ENCODE data around the gene TSPEAR. TPM values are rescaled to one million over a fixed set of nuclear protein-coding genes. Genes with fewer than 3 reads are reported as not detected.
A peak's percentile ranks its signal among the peaks of the same experiment; 100 is the strongest.

Gene TSPEAR
- total RNA-seq, 3 donors from 2014 or later, result not detected

DNA sequence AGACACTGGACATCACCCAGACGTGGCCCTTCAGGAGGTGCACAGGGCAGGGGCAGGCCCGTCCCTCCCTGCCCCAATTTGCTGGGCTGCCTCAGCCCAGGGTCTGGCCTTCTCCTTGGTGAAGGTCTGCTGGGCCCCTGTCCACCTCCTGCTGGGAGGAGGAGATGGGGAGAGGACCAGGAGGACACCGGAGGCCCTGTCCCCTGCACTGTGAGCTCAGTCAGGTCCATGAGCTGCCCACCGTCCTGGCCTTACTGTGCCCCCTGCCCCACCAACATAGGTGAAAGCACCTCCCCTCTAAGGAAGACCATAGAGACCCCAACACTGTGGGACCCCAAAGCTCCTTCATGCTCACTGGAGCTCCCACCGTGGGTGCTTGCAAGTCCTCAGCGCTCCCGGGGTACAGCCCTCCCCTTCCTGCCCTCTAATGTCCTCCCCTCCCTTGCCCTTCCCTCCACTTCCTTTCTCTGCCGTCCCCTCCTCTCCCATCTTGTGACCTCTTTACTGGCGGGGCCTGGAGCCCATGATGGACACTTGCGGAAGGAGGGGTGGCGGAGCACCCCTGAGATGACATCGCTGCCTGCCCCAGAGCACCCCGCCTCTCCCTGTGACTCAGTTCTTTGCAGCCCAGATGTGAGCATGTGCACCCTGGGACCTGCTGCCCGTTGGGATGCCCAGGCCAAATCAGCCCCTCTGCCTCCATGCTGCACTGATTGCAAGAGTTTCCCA lies 251.5 kb downstream of the TSPEAR start:
- H3K4me3 Mint-ChIP-seq, result no peak overlapping the region
- no peaks in the 10 kb centered on the region for H3K27me3 Mint-ChIP-seq (ENCODE audit: low read depth)
- no peak for DNase-seq
- ATAC-seq, result no peak
- H3K4me1 Mint-ChIP-seq (ENCODE audit: low read depth), result no peaks in the 10 kb centered on the region
- H3K36me3 Mint-ChIP-seq (ENCODE audit: insufficient read depth), result no peaks in the 10 kb centered on the region
- H3K9me3 Mint-ChIP-seq, result no peaks in the 10 kb centered on the region

DNA sequence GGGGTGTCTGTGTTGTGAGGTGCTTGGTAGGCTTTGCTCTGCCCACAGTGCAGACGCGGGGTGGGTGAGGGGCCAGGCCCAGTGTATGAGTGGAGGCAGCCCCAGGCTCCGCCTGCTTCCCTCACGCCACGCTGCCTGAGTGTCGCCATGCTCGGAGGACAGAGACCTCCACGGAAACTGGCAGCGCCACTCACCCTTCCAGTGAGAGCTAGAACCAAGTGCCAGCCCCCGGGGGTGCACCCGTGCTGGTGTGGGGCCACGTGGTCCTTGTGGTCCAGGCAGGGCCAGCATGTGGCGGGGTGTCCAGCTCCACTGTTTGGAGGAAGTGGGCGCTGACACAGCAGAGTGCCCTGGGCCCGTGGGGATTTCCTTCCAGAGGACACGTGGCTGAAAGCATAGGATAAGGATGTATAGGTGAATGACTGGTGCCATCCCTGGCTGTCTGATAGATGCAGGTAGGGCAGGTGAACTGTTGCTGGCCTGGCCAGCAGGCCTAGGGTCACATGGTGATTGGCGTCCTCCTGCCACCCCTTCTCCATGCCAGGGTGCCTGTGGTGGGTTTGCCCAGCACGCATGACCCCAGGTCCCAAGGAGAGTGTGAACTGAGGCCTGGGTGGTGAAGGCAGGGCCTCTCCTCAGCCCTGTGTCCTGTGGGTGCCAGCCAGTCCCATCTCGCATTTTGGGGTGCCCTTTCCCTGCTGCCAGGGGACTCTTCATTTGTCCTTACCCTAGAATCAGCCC lies 252.2 kb downstream of the TSPEAR start:
- Mint-ChIP-seq H3K9me3 (no peaks in the 10 kb centered on the region), H3K4me3 (no peak overlapping the region), H3K36me3 (ENCODE audit: insufficient read depth) (no peaks in the 10 kb centered on the region), H3K27me3 (ENCODE audit: low read depth) (no peaks in the 10 kb centered on the region), H3K4me1 (ENCODE audit: low read depth) (peaks cover 3% of the 10 kb centered on the region)
- ATAC-seq, result no peak
- no peak for DNase-seq

DNA sequence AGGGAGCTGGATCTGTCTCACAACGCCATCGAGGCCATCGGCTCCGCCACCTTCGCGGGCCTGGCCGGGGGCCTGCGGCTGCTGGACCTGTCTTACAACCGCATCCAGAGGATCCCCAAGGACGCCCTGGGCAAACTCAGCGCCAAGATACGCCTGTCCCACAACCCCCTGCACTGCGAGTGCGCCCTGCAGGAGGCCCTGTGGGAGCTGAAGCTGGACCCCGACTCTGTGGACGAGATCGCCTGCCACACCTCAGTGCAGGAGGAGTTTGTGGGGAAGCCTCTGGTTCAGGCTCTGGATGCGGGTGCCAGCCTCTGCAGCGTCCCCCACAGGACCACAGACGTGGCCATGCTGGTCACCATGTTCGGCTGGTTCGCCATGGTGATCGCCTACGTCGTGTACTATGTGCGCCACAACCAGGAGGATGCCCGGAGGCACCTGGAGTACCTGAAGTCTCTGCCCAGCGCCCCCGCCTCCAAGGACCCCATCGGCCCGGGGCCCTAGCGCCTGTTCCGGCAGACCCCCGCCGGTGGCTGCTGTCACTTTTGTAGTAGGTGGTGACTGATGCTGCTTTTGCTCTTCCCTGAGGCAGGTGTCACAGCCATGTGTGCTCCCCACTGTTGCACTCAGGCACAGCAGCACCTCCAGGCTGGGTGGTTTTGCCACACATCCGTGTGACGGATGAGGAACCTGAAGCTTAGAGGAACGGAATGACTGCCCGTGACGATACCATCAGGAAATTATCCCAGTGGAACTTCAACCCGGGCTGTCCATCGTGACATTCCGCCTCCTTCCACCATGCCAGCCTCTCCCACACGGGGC lies 254.2 kb downstream of the TSPEAR start:
- Mint-ChIP-seq H3K27me3 (ENCODE audit: low read depth) (no peaks in the 10 kb centered on the region), H3K9me3 (no peaks in the 10 kb centered on the region), H3K4me3 (peak overlapping the region; percentile 60), H3K36me3 (ENCODE audit: insufficient read depth) (no peaks in the 10 kb centered on the region), H3K4me1 (ENCODE audit: low read depth) (peaks cover 3% of the 10 kb centered on the region)
- no peak for DNase-seq
- ATAC-seq, result no peak

DNA sequence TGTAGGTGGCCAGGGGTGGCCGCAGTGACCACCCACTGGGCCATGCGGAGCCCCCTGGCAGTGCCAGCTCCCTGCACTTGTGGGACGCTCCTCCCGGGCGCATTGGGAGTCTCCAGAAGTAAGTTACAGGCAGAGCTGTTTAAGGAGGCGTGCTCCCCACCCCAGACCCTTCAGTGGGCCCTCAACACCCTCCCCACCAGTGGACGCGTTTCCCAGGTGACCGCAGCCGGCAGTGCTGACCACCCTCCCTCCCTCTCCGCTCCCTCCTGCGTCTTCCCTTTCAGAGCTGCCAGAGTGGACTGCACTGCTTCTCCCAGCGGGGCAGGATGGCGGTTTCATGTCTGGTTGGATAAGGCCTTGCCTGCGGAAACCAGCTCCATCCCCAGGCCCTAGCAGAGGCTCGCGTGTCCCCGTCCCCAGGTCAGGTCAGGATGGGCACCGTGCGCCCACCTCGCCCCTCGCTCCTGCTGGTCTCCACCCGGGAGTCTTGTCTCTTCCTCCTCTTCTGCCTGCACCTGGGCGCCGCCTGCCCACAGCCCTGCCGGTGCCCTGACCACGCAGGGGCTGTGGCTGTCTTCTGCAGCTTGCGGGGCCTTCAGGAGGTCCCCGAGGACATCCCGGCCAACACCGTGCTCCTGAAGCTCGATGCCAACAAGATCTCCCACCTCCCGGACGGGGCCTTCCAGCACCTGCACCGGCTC lies 255.0 kb downstream of the TSPEAR start:
- no peaks in the 10 kb centered on the region for H3K9me3 Mint-ChIP-seq
- DNase-seq (no peak), ATAC-seq (no peak)
- no peaks in the 10 kb centered on the region for H3K36me3 Mint-ChIP-seq (ENCODE audit: insufficient read depth)
- H3K4me1 Mint-ChIP-seq (ENCODE audit: low read depth), result peaks cover 3% of the 10 kb centered on the region
- no peaks in the 10 kb centered on the region for H3K27me3 Mint-ChIP-seq (ENCODE audit: low read depth)
- peak overlapping the region; percentile 60 for H3K4me3 Mint-ChIP-seq

DNA sequence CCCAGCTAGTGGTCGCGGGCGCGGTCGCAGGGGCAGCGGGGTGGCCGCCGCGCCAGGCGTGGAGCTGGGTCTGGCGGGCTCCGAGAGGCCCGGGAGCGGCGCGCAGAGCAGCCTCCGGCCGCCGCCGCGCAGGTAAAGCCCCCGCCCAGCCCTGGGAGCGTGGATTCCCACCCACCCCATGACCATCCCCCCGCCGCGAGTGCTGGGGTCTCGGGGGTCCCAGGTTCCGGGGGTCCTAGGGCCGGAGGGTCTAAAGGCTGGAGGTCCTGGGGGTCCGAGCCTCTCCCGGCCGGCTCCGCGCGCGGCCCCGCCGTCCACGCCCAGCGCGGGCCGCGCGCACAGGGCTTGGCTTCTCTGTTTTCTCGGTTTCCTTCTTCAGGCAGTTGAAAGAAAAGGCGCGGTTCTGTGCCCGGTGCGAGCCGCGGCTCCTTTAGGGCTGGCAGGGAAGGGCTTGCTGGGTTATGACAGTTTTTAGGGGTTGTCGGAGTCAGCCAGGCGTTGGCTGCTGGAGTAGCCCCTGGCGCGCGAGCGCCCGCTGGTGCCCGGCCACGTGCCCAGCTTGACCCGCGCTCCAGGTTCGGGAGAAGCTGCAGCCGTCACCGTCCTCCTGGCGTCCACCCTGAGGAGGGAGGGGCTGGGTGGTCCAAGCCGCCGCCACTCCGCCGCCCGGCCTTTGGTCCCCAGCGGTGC lies 255.7 kb downstream of the TSPEAR start:
- Mint-ChIP-seq H3K9me3 (no peaks in the 10 kb centered on the region), H3K27me3 (ENCODE audit: low read depth) (peaks cover 1% of the 10 kb centered on the region), H3K36me3 (ENCODE audit: insufficient read depth) (no peaks in the 10 kb centered on the region), H3K4me1 (ENCODE audit: low read depth) (peaks cover 3% of the 10 kb centered on the region), H3K4me3 (peak overlapping the region; percentile 73)
- DNase-seq (peak; percentile 20), ATAC-seq (peak; percentile 71 to 73)

DNA sequence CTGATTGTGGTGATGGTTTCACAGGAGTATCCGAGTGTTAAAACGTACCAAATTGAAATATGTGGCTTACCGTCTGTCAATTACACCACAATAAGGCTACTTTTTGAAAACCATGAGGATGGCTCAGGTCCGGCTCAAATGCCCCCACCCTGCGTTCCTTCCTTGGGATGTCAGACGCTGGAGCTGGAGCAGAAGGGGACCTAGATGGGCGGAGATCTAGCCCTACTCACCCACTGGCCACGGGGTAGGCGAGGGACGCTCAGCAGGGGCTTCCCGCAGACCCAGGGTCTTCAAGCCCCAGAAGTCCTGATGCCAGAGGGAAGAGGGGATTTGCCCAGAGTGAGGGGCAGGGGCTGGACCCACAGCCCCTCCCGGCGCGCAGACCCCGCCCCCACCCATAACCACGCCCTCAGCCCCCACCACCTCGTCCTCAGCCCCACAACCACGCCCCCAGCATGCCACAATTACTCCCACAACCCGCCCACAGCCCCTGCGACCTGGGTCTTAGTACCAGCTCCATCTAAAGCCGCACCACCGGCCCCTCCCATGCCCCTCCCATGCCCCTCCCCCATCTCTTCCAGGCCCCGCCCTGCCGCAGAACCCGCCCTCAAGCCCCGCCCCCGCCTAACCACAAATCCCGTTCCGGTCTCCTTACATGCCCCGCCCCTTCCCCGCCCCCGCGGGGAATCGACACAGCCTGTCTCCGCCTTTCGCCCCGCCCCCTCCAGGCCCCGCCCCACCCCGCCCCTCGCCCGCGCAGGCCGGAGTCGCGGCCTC lies 256.4 kb downstream of the TSPEAR start, which contains the start of gene LRRC3:
TSS of gene LRRC3 (plus strand) at position 764 of the 777 bp plus-strand sequence. CDS start 1,135 bp downstream, outside the sequence.
- peaks cover 2% of the 10 kb centered on the region for H3K27me3 Mint-ChIP-seq (ENCODE audit: low read depth)
- H3K4me1 Mint-ChIP-seq (ENCODE audit: low read depth), result peaks cover 3% of the 10 kb centered on the region
- ATAC-seq (peak; percentile 77 to 78), DNase-seq (peak; percentile 77)
- no peaks in the 10 kb centered on the region for H3K9me3 Mint-ChIP-seq
- peak within 1 kb of the TSS; percentile 73 for H3K4me3 Mint-ChIP-seq
- no peaks in the 10 kb centered on the region for H3K36me3 Mint-ChIP-seq (ENCODE audit: insufficient read depth)

DNA sequence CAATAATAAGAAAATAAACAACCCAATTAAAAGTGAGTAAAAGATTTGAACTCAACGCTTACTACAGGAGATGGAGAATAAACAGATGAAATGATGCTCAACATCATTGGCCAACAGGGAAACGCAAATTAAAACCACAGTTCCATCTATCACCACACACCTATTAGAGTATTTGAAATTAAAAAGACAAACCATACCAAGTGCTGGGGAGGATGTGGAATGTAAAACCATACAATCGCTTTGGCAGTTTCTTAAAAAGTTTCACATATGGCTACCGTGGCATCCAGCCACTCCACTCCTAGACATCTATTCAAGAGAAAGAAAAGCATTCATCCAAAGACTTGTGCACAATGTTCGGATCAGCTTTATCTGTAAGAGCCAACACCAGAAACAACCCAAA lies 257.3 kb downstream of the TSPEAR start:
- no peaks in the 10 kb centered on the region for H3K36me3 Mint-ChIP-seq (ENCODE audit: insufficient read depth)
- no peaks in the 10 kb centered on the region for H3K9me3 Mint-ChIP-seq
- ATAC-seq, result no peak
- H3K4me3 Mint-ChIP-seq, result peak overlapping the region; percentile 57
- peaks cover 3% of the 10 kb centered on the region for H3K4me1 Mint-ChIP-seq (ENCODE audit: low read depth)
- peaks cover 5% of the 10 kb centered on the region for H3K27me3 Mint-ChIP-seq (ENCODE audit: low read depth)
- DNase-seq, result no peak

DNA sequence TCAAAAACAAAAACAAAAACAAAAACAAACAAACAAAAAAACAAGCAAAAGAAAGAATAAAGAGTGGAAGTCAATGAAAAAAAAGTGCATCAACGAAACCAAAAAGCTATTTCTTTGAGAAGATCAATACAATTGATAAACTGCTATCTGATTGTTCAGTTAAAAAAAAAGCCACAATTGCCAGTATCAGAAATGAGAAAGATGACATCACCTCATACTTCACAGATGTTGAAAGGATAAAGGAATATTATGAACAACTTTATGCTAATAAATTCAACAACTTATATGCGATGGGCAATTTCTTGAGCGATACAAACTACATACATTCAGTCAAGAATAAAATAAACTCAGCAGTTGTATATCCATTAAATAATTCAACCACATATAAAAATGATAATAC lies 258.3 kb downstream of the TSPEAR start:
- DNase-seq, result no peak
- Mint-ChIP-seq H3K9me3 (no peaks in the 10 kb centered on the region), H3K4me3 (no peak overlapping the region), H3K36me3 (ENCODE audit: insufficient read depth) (no peaks in the 10 kb centered on the region), H3K27me3 (ENCODE audit: low read depth) (peaks cover 9% of the 10 kb centered on the region), H3K4me1 (ENCODE audit: low read depth) (peaks cover 3% of the 10 kb centered on the region)
- no peak for ATAC-seq

DNA sequence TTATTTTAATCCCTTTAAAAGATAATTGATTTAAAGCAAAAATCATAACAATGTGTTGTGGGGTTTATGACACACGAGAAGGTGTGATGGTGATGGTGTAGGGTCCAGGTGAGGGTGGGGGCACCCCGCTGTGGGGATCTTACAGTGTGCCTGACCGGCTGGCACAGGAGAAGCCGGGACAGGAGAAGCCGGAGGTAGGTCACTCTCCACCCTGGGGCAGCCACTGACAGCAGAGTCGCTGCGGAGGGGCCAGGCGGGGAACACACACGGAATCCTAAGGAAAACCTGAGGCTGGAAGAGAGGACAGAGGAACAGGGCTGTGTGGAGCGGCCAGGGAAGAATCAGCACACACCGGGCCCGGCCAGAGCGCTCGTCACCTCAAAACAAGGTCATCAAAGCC lies 260.4 kb downstream of the TSPEAR start:
- no peak for DNase-seq
- H3K9me3 Mint-ChIP-seq, result no peaks in the 10 kb centered on the region

DNA sequence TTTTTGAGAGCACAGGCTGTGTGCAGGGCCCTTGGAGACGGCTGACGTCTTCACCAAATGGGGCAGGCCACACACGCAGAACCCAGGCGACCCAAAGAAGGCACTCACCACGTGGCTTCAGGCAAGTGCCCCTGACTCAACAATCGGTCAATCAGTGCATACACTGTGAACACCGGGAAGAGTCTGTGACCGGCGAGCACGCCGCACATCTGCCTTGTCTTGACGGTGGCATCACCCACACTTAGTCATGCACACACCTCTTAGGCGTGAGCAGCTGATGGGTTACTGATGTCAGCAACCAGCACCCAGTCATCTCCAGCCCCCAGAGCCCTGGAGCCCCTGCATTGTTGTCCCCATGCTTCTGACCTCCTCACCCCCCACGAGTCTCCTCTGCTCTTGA lies 261.0 kb downstream of the TSPEAR start:
- Mint-ChIP-seq H3K27me3 (ENCODE audit: low read depth) (peaks cover 19% of the 10 kb centered on the region), H3K4me1 (ENCODE audit: low read depth) (peaks cover 3% of the 10 kb centered on the region), H3K4me3 (no peak overlapping the region), H3K9me3 (no peaks in the 10 kb centered on the region), H3K36me3 (ENCODE audit: insufficient read depth) (no peaks in the 10 kb centered on the region)
- no peak for DNase-seq
- ATAC-seq, result no peak

More for the DNA sequence above, 260.4 kb downstream of the TSPEAR start:
- no peaks in the 10 kb centered on the region for H3K36me3 Mint-ChIP-seq (ENCODE audit: insufficient read depth)
- no peak overlapping the region for H3K4me3 Mint-ChIP-seq
- H3K27me3 Mint-ChIP-seq (ENCODE audit: low read depth), result peaks cover 19% of the 10 kb centered on the region
- no peak for ATAC-seq
- H3K4me1 Mint-ChIP-seq (ENCODE audit: low read depth), result peaks cover 3% of the 10 kb centered on the region

DNA sequence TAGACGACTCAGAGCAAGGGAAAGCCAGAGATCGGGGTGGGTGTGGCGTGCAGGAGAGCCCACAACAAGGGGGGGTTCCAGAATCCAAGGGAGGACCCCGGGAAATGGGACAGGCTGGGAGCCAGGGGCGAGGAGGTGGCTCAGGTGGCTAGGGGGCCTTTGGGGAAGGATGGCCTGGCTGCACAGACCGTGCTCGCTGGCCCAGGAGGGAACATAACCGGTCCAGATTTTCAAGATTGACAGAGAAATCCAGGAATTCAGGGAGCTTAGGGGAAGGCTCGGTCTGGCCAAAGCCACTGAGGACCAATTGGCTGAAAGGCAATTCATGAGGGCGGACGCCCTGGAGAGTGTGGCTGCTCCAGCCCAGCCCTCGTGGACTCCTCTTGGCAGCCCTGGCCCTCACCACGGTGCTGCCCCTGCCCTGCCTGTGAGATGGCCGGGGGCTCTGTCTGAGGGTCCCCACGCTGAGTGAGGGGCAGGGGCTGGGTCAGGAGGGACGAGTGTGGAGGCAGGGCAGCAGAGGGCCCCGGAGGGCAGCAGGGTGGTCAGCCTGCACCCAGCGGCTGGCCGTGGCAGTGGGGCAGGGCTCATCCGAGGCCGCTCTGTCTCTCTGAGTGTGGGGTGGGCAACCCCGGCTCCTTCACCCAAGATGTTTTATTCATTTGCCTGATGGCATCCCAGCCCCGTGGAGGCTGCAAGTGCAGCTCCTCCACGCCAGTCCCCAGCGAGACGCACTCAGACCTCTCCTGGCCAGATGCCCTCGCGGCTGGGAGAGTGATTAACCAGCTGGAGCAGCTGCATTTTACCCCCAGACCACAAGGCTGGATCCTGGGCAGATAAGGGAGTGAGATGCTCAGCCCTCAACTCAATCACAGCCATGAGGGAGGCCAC lies 261.7 kb downstream of the TSPEAR start:
- H3K9me3 Mint-ChIP-seq, result no peaks in the 10 kb centered on the region
- H3K4me1 Mint-ChIP-seq (ENCODE audit: low read depth), result peaks cover 3% of the 10 kb centered on the region
- peaks cover 19% of the 10 kb centered on the region for H3K27me3 Mint-ChIP-seq (ENCODE audit: low read depth)
- DNase-seq (no peak), ATAC-seq (no peak)
- no peaks in the 10 kb centered on the region for H3K36me3 Mint-ChIP-seq (ENCODE audit: insufficient read depth)
- no peak overlapping the region for H3K4me3 Mint-ChIP-seq

DNA sequence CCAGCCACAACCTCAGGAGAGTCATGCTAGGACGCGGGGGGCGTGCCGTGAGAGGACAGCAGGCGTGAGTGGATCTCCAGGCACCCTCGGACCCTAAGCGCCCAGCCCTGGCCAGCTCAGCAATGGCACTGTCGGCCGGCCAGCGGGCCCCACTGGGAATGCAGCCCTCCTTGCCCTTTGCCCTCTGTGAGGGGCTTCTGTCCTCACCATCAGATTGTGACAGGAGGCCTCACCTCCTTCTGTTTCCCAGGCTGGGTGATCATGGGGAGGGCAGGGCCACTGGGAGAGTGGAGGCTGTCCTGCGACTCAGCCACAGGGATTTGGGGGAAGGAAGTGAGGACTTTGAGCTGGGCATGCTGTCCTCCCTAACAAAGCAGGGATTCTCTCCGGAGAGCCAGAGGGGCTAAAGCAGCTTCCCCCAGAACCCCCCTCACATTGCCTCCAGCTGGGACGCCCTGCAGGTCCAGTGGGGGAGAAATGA lies 262.7 kb downstream of the TSPEAR start:
- H3K9me3 Mint-ChIP-seq, result no peaks in the 10 kb centered on the region

More for the DNA sequence above, 262.7 kb downstream of the TSPEAR start:
- no peak for DNase-seq
- no peak for ATAC-seq
- Mint-ChIP-seq H3K4me1 (ENCODE audit: low read depth) (no peaks in the 10 kb centered on the region), H3K4me3 (no peak overlapping the region), H3K36me3 (ENCODE audit: insufficient read depth) (no peaks in the 10 kb centered on the region), H3K27me3 (ENCODE audit: low read depth) (peaks cover 19% of the 10 kb centered on the region)

Data from activated T-cell treated with anti-CD3 and anti-CD28 coated beads, Interleukin-2, amount 50 U/mL, for 4 hours (primary cell).